HEK293 (cell line): ENCODE data around the gene ZKSCAN3.

ENCODE experiments used
- CTCF ChIA-PET: fragments of 350-600 bp; formaldehyde crosslinking; extraction: SDS; loops from one replicate; lab custom pipeline; 2021; ENCODE audit warnings: antibody characterized with exemption; lab: Yijun Ruan, JAX
- POLR2A ChIA-PET: fragments of 300-600 bp; formaldehyde crosslinking; extraction: SDS; loops from one replicate; lab custom pipeline; 2020; ENCODE audit warnings: antibody characterized with exemption, inconsistent platforms; lab: Yijun Ruan, JAX
- H3K27ac ChIP-seq: fragments of 200-500 bp; sonication (Bioruptor generic); 2 replicates; pipeline ENCODE4 v1.5.1; 2014; ENCODE audit warnings: low read depth, low read length, control low read depth, inconsistent platforms; ENCODE audit errors: extremely low read depth
- H3K36me3 ChIP-seq, 2 experiments: fragments of 200-500 bp in 1 of 2; sonication (Bioruptor generic) in 1 of 2; 1 replicate in 1 of 2; 2 replicates in 1 of 2; pipeline ENCODE4 v1.5.1; 2014 to 2017; ENCODE audit warnings: inconsistent platforms in 2 of 2, low read length in 2 of 2; ENCODE audit not compliant: control insufficient read depth in 2 of 2, insufficient read depth in 1 of 2
- H3K4me1 ChIP-seq: fragments of 200-500 bp; sonication (Bioruptor generic); 2 replicates; pipeline ENCODE4 v1.5.1; 2014; ENCODE audit warnings: mild to moderate bottlenecking, low read length, inconsistent platforms; ENCODE audit not compliant: control insufficient read depth, insufficient read depth
- H3K4me3 ChIP-seq: 2 replicates; pipeline ENCODE4 v1.5.1; 2011; ENCODE audit warnings: low read depth, mild to moderate bottlenecking, control low read depth, low read length, moderate library complexity
- H3K9me3 ChIP-seq: fragments of 200-500 bp; sonication (Bioruptor generic); 2 replicates; pipeline ENCODE4 v1.5.1; 2014; ENCODE audit warnings: low read depth, low read length, inconsistent platforms; ENCODE audit not compliant: control insufficient read depth, insufficient read depth
- KLF10 ChIP-seq: fragments of 450-650 bp; IDR thresholded peaks from 2 replicates; pipeline ENCODE4 v1.5.1; 2018; ENCODE audit warnings: missing biosample characterization, mild to moderate bottlenecking, missing genetic modification characterization
- KLF7 ChIP-seq: fragments of 450-650 bp; formaldehyde crosslinking; IDR thresholded peaks from 2 replicates; pipeline ENCODE4 v1.5.1; 2016; ENCODE audit warnings: missing biosample characterization, missing genetic modification characterization, borderline replicate concordance
- PRDM1 ChIP-seq: fragments of 450-650 bp; formaldehyde crosslinking; IDR thresholded peaks from 2 replicates; pipeline ENCODE4; 2016; ENCODE audit warnings: missing biosample characterization, missing genetic modification characterization
- TCF7L2 ChIP-seq: IDR thresholded peaks from 2 replicates; pipeline ENCODE4 v1.6.1; 2011; ENCODE audit warnings: low read depth, mild to moderate bottlenecking, inconsistent platforms, low read length, moderate library complexity, borderline replicate concordance
- ZBTB49 ChIP-seq: fragments of 450-650 bp; formaldehyde crosslinking; IDR thresholded peaks from 2 replicates; pipeline ENCODE4 v1.5.1; 2016; ENCODE audit warnings: missing biosample characterization, missing genetic modification characterization, low read depth
- ZFP69B ChIP-seq: fragments of 450-650 bp; formaldehyde crosslinking; IDR thresholded peaks from 2 replicates; pipeline ENCODE4 v1.5.1; 2016; ENCODE audit warnings: missing biosample characterization, missing genetic modification characterization
- ZNF10 ChIP-seq: fragments of 450-650 bp; formaldehyde crosslinking; IDR thresholded peaks from 2 replicates; pipeline ENCODE4 v1.5.1; 2017; ENCODE audit warnings: missing biosample characterization, missing genetic modification characterization
- ZNF146 ChIP-seq: fragments of 450-650 bp; formaldehyde crosslinking; IDR thresholded peaks from 2 replicates; pipeline ENCODE4 v1.5.1; 2016; ENCODE audit warnings: missing biosample characterization, missing genetic modification characterization
- ZNF169 ChIP-seq: fragments of 450-650 bp; formaldehyde crosslinking; IDR thresholded peaks from 2 replicates; pipeline ENCODE4 v1.5.1; 2016; ENCODE audit warnings: missing biosample characterization, missing genetic modification characterization
- ZNF248 ChIP-seq: fragments of 450-650 bp; formaldehyde crosslinking; IDR thresholded peaks from 2 replicates; pipeline ENCODE4 v1.5.1; 2017; ENCODE audit warnings: missing biosample characterization, missing genetic modification characterization
- ZNF391 ChIP-seq: fragments of 450-650 bp; formaldehyde crosslinking; IDR thresholded peaks from 2 replicates; pipeline ENCODE4 v1.5.1; 2016; ENCODE audit warnings: low read depth, missing biosample characterization, missing genetic modification characterization, borderline replicate concordance
- ZNF416 ChIP-seq: fragments of 450-650 bp; formaldehyde crosslinking; IDR thresholded peaks from 2 replicates; pipeline ENCODE4 v1.5.1; 2016; ENCODE audit warnings: missing biosample characterization, missing genetic modification characterization
- ZNF529 ChIP-seq: fragments of 450-650 bp; formaldehyde crosslinking; IDR thresholded peaks from 2 replicates; pipeline ENCODE4 v1.5.1; 2017; ENCODE audit warnings: missing genetic modification characterization, missing biosample characterization; ENCODE audit not compliant: insufficient replicate concordance
- ZNF571 ChIP-seq: fragments of 450-650 bp; formaldehyde crosslinking; IDR thresholded peaks from 2 replicates; pipeline ENCODE4 v1.5.0; 2017; ENCODE audit warnings: missing biosample characterization, missing genetic modification characterization
- ZNF701 ChIP-seq: fragments of 450-650 bp; formaldehyde crosslinking; IDR thresholded peaks from 2 replicates; pipeline ENCODE4 v1.5.1; 2016; ENCODE audit warnings: missing biosample characterization, missing genetic modification characterization
- ZNF768 ChIP-seq: fragments of 450-650 bp; formaldehyde crosslinking; IDR thresholded peaks from 2 replicates; pipeline ENCODE4 v1.5.1; 2018; ENCODE audit warnings: missing biosample characterization, mild to moderate bottlenecking, missing genetic modification characterization
- ZSCAN23 ChIP-seq: fragments of 450-650 bp; formaldehyde crosslinking; IDR thresholded peaks from 2 replicates; pipeline ENCODE4 v1.5.1; 2016; ENCODE audit warnings: missing biosample characterization, missing genetic modification characterization
- ZSCAN4 ChIP-seq: fragments of 450-650 bp; formaldehyde crosslinking; IDR thresholded peaks from 2 replicates; pipeline ENCODE4 v1.5.1; 2017; ENCODE audit warnings: missing biosample characterization, missing genetic modification characterization

The ZKSCAN3 gene

GRCh38 chr6:28343898-28344677, 5.7 kb upstream of the ZKSCAN3 start (continued):
- TF ChIP-seq ZNF248 (tag by site-specific recombination) (no peak), ZFP69B (tag by site-specific recombination) (no peak), ZSCAN23 (tag by site-specific recombination) (no peak), ZNF701 (no peak), ZSCAN4 (tag by site-specific recombination) (no peak)

GRCh38 chr6:28345201-28345600, 4.5 kb upstream of the ZKSCAN3 start:
- TF ChIP-seq ZNF146 (tag by site-specific recombination) (no peak), ZNF416 (tag by site-specific recombination) (no peak)
- TF ChIP-seq, all 188 proteins: peak for 0
- no peaks in the 10 kb centered on the region for H3K4me1 ChIP-seq
- H3K4me3 ChIP-seq: no peak overlapping the region
- ChIA-PET POLR2A (interaction anchor here (0.6 to 1.2 kb wide), 3 partner anchors 9 to 183 kb away, joined by 3 to 10 read pairs (median 6); partner anchors contain the start of gene ZSCAN31), CTCF (interaction anchor here (0.6 to 2.9 kb wide), 2 partner anchors 11 to 332 kb away, joined by 3 to 16 read pairs; no protein-coding TSS in a partner anchor)
- H3K36me3 ChIP-seq: no peaks in the 10 kb centered on the region
- no peaks in the 10 kb centered on the region for H3K9me3 ChIP-seq
- no peak overlapping the region for H3K27ac ChIP-seq

- POLR2A ChIA-PET: interaction anchor here (0.6 to 1.2 kb wide), 2 partner anchors 12 to 223 kb away, joined by 3 read pairs; partner anchors contain the start of gene ZSCAN16
- Histone ChIP-seq H3K9me3 (no peaks in the 10 kb centered on the region), H3K4me3 (no peak overlapping the region), H3K36me3 (no peaks in the 10 kb centered on the region), H3K4me1 (peaks cover 4% of the 10 kb centered on the region; the same call in 1 of the 2 replicates), H3K27ac (no peak overlapping the region)
- TF ChIP-seq KLF10 (tag by site-specific recombination) (no peak), ZNF10 (tag by site-specific recombination) (no peak), ZSCAN4 (tag by site-specific recombination) (no peak), ZNF529 (tag by site-specific recombination) (no peak), ZNF768 (no peak), TCF7L2 (no peak), ZNF571 (tag by site-specific recombination) (no peak), KLF7 (tag by site-specific recombination) (no peak), ZNF391 (tag by site-specific recombination) (no peak), ZNF169 (tag by site-specific recombination) (no peak)
- CTCF ChIA-PET: interaction anchor here (1.1 to 2.9 kb wide), 2 partner anchors 9 to 10 kb away, joined by 3 to 16 read pairs; no protein-coding TSS in a partner anchor
Observed at GRCh38 chr6:28347119-28347518, 2.6 kb upstream of the ZKSCAN3 start.

GRCh38 chr6:28349344-28349891, 329 bp upstream of the ZKSCAN3 start:
- Histone ChIP-seq H3K36me3 (peaks cover 0 to 8% of the 10 kb centered on the region in 2 experiments; a peak in 1 of 3 replicates), H3K4me3 (peak overlapping the region; percentile 52), H3K27ac (peak overlapping the region; percentile 69; the same call in 1 of the 2 replicates), H3K9me3 (no peaks in the 10 kb centered on the region), H3K4me1 (peaks cover 4% of the 10 kb centered on the region; the same call in 1 of the 2 replicates)
- ChIA-PET CTCF (interaction anchor here (0.7 kb wide), 1 partner anchor 10 kb away, joined by 4 read pairs; no protein-coding TSS in a partner anchor), POLR2A (interaction anchor here (0.5 to 2.2 kb wide), 14 partner anchors 10 to 216 kb away, joined by 3 to 34 read pairs (median 3); partner anchors contain the start of genes PGBD1, ZKSCAN4, ZKSCAN8 and ZSCAN23)
- no peak for TF ChIP-seq ZBTB49
- peak; percentile 27; the same call in 1 of the 2 replicates for TF ChIP-seq KLF10 (tag by site-specific recombination)
- TF ChIP-seq PRDM1 (tag by site-specific recombination): peak; percentile 92
